K562 (cell line): ENCODE measurements around the gene KPNA1. TPM values are rescaled to one million over a fixed set of nuclear protein-coding genes. Genes with fewer than 3 reads are reported as not detected.
A peak's percentile ranks its signal among the peaks of the same experiment; 100 is the strongest.

Experiments used
- CBX8 ChIP-seq: fragments of 200-600 bp; sonication (generic); IDR thresholded peaks from 2 replicates; pipeline ENCODE4 v1.6.1; 2012; ENCODE audit warnings: borderline replicate concordance, mixed run types, low read depth, mild to moderate bottlenecking, moderate library complexity, mixed read lengths, low read length, control low read depth, inconsistent platforms; ENCODE audit not compliant: poor library complexity, severe bottlenecking; ENCODE audit errors: extremely low read depth
- HEY1 ChIP-seq: fragments of 250-450 bp; sonication (Bioruptor Pico); IDR thresholded peaks from 2 replicates; pipeline ENCODE4 v1.5.0; 2020; ENCODE audit warnings: mild to moderate bottlenecking, moderate library complexity, borderline replicate concordance
- KAT7 ChIP-seq: sonication (generic); formaldehyde crosslinking; IDR thresholded peaks from 2 replicates; pipeline ENCODE4 v1.8.0; 2022; ENCODE audit warnings: missing genetic modification reagents, mild to moderate bottlenecking, borderline replicate concordance
- KLF6 ChIP-seq: fragments of 250-450 bp; sonication (Bioruptor Pico); IDR thresholded peaks from 2 replicates; pipeline ENCODE4 v1.4.0; 2020; ENCODE audit warnings: mild to moderate bottlenecking, moderate library complexity, borderline replicate concordance
- PCBP1 ChIP-seq: fragments of 200-400 bp; formaldehyde crosslinking; IDR thresholded peaks from 2 replicates; pipeline ENCODE4 v1.6.1; 2018; ENCODE audit warnings: mild to moderate bottlenecking, low read depth, low read length; ENCODE audit not compliant: poor library complexity, severe bottlenecking
- PTBP1 ChIP-seq: fragments of 200-400 bp; formaldehyde crosslinking; IDR thresholded peaks from 2 replicates; pipeline ENCODE4 v1.6.1; 2017; ENCODE audit warnings: low read depth, low read length
- STAT5B ChIP-seq: fragments of 250-450 bp; sonication (Bioruptor Pico); IDR thresholded peaks from 2 replicates; pipeline ENCODE4 v1.8.0; 2021; ENCODE audit warnings: mild to moderate bottlenecking, inconsistent platforms
- polyA plus RNA-seq, 8 experiments: library from polyadenylated mRNA; depleted of rRNA in 4 of 8; stranded (reverse) in 5 of 8; unstranded in 3 of 8; fragments of >200 nt; fragmentation: Nextera tagmentation in 2 of 8; fragmentation: Illumina TruSeq in 1 of 8; extraction: Ambion mirVana in 2 of 8; extraction: Trizol in 1 of 8; gene quantifications; 2 replicates each; pipeline versions ENCODE4 v1.2.1 to v1.2.3, GENCODE V29; 2011 to 2014; ENCODE audit warnings: inconsistent platforms in 1 of 8, missing spikeins in 1 of 8
- total RNA-seq, 7 experiments: library from RNA; depleted of rRNA in 6 of 7; stranded (reverse); fragments of >200 nt in 6 of 7; fragmentation: Illumina TruSeq in 2 of 7; extraction: Trizol in 2 of 7; gene quantifications; 2 replicates each; pipeline versions ENCODE4 v1.2.1 to v1.2.3, GENCODE V29; 2011 to 2021; ENCODE audit warnings: low replicate concordance in 1 of 7
- TF ChIP-seq, protein P1 (sequence below), 3 experiments: IDR thresholded peaks in 2 of 3; conservative IDR thresholded peaks in 1 of 3; 2 replicates each; pipeline ENCODE4 v1.5.1; 2011 to 2012; ENCODE audit warnings: low read length in 3 of 3, mild to moderate bottlenecking in 3 of 3, control low read depth in 2 of 3, improper control_type of control experiment in 1 of 3, inconsistent platforms in 1 of 3, low read depth in 1 of 3, mixed read lengths in 1 of 3, moderate library complexity in 1 of 3; ENCODE audit not compliant: insufficient read depth in 2 of 3
- TF ChIP-seq, protein P2 (sequence below): fragments of 200-800 bp; sonication (Bioruptor generic); IDR thresholded peaks from 2 replicates; pipeline ENCODE4 v1.6.1; 2017; ENCODE audit warnings: missing genetic modification characterization, missing compliant biosample characterization
- TF ChIP-seq, protein P3 (sequence below): fragments of 250-450 bp; sonication (Bioruptor Pico); IDR thresholded peaks from 2 replicates; pipeline ENCODE4 v1.8.0; 2021; ENCODE audit warnings: moderate library complexity, mild to moderate bottlenecking, inconsistent platforms
- TF ChIP-seq, protein P4 (sequence below): sonication (generic); formaldehyde crosslinking; IDR thresholded peaks from 2 replicates; pipeline ENCODE4 v1.8.0; 2022; ENCODE audit warnings: missing genetic modification reagents, mild to moderate bottlenecking, borderline replicate concordance
- TF ChIP-seq, protein P5 (sequence below): sonication (generic); formaldehyde crosslinking; IDR thresholded peaks from 2 replicates; pipeline ENCODE4 v1.8.1; 2023; ENCODE audit warnings: mild to moderate bottlenecking, missing genetic modification reagents

Gene KPNA1
- total and polyA plus RNA-seq, 9 of the 15 experiments (the other 6 are each of a cell fraction or from before 2014, with no cell fraction given) = 9.3 to 53.8 (median 33.5) TPM

DNA sequence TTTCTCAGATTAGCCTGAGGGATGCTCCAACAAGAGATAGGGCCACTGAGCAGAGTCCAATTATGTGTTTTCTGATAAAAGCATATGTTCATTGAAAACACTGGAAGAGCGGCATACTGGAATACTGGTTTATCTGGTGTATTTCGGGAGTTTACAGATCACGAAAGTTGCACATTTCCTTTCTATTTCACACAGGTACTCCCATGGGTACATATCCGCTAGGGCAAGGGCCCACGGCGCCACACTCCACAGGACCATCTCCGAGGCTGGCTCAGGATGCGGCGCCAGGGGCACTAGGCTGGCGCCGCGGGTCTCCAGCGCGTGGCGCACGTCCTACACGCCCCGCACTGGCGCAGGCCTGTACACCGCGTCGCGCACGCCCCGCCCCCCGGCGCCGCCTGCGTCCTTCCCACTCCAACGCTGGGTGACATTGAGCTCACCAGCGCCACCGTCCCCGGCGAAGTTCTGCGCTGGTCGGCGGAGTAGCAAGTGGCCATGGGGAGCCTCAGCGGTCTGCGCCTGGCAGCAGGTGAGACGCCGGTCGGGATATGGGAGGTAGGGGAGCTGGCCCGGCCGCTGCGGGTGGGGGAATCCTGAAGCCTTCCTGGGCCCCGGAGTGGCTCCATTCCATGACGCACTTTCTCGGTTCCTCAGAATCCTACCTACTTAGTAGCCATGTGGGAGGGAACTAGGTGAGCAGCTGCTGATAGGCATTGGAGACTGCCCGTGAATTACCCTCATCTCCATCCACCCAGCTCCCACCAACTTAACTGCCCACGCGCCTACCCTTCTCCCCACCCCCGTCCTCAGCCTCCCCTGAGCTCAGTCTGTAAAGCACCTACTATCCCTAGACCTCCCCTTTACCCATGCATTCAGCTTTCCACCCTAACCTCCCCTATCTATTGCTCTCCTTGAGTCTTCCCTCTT lies 130.7 kb downstream of the KPNA1 start, which contains the start of gene FAM162A (continued):
- TF ChIP-seq, protein P1, sequence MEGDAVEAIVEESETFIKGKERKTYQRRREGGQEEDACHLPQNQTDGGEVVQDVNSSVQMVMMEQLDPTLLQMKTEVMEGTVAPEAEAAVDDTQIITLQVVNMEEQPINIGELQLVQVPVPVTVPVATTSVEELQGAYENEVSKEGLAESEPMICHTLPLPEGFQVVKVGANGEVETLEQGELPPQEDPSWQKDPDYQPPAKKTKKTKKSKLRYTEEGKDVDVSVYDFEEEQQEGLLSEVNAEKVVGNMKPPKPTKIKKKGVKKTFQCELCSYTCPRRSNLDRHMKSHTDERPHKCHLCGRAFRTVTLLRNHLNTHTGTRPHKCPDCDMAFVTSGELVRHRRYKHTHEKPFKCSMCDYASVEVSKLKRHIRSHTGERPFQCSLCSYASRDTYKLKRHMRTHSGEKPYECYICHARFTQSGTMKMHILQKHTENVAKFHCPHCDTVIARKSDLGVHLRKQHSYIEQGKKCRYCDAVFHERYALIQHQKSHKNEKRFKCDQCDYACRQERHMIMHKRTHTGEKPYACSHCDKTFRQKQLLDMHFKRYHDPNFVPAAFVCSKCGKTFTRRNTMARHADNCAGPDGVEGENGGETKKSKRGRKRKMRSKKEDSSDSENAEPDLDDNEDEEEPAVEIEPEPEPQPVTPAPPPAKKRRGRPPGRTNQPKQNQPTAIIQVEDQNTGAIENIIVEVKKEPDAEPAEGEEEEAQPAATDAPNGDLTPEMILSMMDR (IDR thresholded peaks at IDR 0.05 in 2 of 3, conservative IDR thresholded peaks at IDR 0.05 in 1 of 3; ENCODE audit: insufficient read depth in 2 of 3, low read depth in 1 of 3, low read length in 3 of 3) = peak; percentile 62 to 82 (median 65)
- no peak for TF ChIP-seq HEY1 (CRISPR knock-in tag)
- TF ChIP-seq, protein P2, sequence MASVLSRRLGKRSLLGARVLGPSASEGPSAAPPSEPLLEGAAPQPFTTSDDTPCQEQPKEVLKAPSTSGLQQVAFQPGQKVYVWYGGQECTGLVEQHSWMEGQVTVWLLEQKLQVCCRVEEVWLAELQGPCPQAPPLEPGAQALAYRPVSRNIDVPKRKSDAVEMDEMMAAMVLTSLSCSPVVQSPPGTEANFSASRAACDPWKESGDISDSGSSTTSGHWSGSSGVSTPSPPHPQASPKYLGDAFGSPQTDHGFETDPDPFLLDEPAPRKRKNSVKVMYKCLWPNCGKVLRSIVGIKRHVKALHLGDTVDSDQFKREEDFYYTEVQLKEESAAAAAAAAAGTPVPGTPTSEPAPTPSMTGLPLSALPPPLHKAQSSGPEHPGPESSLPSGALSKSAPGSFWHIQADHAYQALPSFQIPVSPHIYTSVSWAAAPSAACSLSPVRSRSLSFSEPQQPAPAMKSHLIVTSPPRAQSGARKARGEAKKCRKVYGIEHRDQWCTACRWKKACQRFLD (CRISPR knock-in tag) = no peak
- TF ChIP-seq PTBP1 = no peak
- no peak for TF ChIP-seq STAT5B (CRISPR knock-in tag)
- TF ChIP-seq, protein P3, sequence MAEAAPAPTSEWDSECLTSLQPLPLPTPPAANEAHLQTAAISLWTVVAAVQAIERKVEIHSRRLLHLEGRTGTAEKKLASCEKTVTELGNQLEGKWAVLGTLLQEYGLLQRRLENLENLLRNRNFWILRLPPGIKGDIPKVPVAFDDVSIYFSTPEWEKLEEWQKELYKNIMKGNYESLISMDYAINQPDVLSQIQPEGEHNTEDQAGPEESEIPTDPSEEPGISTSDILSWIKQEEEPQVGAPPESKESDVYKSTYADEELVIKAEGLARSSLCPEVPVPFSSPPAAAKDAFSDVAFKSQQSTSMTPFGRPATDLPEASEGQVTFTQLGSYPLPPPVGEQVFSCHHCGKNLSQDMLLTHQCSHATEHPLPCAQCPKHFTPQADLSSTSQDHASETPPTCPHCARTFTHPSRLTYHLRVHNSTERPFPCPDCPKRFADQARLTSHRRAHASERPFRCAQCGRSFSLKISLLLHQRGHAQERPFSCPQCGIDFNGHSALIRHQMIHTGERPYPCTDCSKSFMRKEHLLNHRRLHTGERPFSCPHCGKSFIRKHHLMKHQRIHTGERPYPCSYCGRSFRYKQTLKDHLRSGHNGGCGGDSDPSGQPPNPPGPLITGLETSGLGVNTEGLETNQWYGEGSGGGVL = no peak
- no peak for TF ChIP-seq KAT7 (CRISPR knock-in tag)
- no peak for TF ChIP-seq PCBP1
- TF ChIP-seq, protein P4, sequence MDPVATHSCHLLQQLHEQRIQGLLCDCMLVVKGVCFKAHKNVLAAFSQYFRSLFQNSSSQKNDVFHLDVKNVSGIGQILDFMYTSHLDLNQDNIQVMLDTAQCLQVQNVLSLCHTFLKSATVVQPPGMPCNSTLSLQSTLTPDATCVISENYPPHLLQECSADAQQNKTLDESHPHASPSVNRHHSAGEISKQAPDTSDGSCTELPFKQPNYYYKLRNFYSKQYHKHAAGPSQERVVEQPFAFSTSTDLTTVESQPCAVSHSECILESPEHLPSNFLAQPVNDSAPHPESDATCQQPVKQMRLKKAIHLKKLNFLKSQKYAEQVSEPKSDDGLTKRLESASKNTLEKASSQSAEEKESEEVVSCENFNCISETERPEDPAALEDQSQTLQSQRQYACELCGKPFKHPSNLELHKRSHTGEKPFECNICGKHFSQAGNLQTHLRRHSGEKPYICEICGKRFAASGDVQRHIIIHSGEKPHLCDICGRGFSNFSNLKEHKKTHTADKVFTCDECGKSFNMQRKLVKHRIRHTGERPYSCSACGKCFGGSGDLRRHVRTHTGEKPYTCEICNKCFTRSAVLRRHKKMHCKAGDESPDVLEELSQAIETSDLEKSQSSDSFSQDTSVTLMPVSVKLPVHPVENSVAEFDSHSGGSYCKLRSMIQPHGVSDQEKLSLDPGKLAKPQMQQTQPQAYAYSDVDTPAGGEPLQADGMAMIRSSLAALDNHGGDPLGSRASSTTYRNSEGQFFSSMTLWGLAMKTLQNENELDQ = no peak
- no peak for TF ChIP-seq CBX8
- TF ChIP-seq, protein P5, sequence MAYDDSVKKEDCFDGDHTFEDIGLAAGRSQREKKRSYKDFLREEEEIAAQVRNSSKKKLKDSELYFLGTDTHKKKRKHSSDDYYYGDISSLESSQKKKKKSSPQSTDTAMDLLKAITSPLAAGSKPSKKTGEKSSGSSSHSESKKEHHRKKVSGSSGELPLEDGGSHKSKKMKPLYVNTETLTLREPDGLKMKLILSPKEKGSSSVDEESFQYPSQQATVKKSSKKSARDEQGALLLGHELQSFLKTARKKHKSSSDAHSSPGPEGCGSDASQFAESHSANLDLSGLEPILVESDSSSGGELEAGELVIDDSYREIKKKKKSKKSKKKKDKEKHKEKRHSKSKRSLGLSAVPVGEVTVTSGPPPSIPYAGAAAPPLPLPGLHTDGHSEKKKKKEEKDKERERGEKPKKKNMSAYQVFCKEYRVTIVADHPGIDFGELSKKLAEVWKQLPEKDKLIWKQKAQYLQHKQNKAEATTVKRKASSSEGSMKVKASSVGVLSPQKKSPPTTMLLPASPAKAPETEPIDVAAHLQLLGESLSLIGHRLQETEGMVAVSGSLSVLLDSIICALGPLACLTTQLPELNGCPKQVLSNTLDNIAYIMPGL (CRISPR knock-in tag) = no peak
- TF ChIP-seq KLF6 (CRISPR knock-in tag) = no peak
